CD4-positive, alpha-beta T cell treated with Interferon gamma for 1 hour (primary cell): ENCODE data around the gene KRR1.
"Not testable (repeated sequence)": the region's sequence is repeated elsewhere in the genome, so short reads cannot be mapped to it uniquely, and the experiment has no call there.

ENCODE experiments used
- DNase-seq: peaks from one replicate; pipeline ENCODE4 v3.0.0-alpha.2; 2020

Gene KRR1

DNA sequence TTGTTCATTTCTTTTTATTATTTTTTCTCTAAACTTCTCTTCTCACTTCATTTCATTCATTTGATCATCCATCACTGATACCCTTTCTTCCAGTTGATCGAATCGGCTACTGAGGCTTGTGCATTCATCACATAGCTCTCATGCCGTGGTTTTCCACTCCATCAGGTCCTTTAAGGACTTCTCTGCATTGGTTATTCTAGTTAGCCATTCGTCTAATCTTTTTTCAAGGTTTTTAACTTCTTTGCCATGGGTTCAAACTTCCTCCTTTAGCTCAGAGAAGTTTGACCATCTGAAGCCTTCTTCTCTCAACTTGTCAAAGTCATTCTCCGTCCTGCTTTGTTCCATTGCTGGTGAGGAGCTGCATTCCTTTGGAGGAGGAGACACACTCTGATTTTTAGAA, 10.7 kb upstream of the KRR1 start:
- DNase-seq: not testable (repeated sequence)

- not testable (repeated sequence) for DNase-seq
Measured at GRCh38 chr12:75521224-75521623, 9.8 kb upstream of the KRR1 start.

- DNase-seq: no peak
Measured at GRCh38 chr12:75509621-75510020, 1.8 kb downstream of the KRR1 start.

DNA sequence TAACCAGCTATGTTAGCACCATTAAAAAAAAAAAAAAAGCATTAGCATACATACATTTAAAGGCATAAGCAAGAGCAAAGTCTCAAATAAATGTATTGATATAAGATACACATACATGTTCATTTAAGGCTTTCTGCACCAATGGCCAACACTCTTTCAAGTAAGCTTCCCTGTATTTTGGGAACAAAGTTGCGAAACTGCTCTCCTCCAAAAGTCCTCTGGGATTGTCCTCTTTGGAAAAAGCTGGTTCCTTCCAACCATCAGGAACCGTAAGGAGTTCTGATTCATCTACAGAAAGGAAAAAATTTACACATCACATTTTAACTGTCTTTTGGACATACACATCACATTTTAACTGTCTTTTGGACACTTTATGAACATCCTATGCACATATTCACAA, 3.2 kb downstream of the KRR1 start:
- DNase-seq: no peak

DNA sequence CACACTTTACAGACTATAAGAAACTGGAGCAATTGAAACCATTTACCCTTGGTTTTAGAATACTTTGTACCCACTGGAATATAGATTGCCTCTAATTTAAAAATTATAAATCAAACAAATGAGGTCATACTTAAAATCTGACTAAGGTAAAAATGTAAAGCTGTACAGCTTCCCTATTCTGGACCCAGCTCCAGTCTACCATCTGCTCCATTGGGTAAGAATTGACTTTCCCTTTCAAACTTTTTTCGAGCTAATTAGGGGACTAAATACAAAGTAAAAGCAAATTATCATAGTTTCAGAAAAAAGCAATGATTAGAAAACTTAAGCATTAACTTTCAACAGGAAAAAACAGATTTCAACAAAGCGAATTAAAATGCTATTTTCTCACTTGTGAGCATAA, 4.3 kb downstream of the KRR1 start:
- DNase-seq: no peak

- no peak for DNase-seq
Measured at GRCh38 chr12:75505706-75506312, 5.6 kb downstream of the KRR1 start.

DNA sequence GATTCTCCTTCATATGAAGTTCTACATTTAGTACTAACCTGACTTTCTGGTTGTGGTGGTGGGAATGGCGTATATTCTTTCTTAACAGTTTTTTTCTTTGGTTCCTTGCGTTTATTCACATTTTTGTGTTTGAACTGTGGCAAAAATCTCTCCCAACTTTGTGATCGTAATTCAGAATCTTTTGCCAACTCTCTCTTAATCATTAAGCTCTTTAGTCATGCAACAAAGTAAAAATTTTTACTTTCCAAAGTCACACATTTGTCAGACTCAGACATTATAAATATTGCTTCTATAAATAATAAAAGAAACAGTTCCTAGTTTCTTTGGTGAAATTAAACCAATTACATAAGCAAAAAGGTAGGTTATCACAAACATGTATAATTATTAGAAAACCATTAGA, 7.5 kb downstream of the KRR1 start:
- DNase-seq: no peak

GRCh38 chr12:75503459-75503858, 8.0 kb downstream of the KRR1 start:
- no peak for DNase-seq

DNA sequence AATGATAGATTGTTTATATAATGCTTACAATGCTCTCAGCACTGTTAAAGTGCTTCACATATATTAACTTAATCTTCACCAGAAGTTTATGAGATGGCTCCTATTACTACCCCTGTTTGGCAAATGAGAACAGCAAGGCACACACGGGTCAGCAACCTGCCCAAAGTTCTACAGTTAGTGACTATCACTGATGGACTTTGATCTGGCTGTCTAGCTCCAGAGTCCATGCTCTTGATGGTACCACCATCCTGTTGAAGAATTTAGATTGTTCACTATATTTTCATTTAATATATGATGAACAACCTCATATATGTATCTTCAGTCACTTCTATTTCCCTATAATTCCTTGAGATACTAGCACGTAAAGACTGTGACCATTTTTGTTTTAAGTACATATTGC, 20.2 kb downstream of the KRR1 start:
- DNase-seq: no peak

GRCh38 chr12:75489613-75490210, 21.7 kb downstream of the KRR1 start:
- no peak for DNase-seq

- DNase-seq: no peak
Measured at GRCh38 chr12:75489187-75489586, 22.2 kb downstream of the KRR1 start.

- peak; percentile 18 for DNase-seq
Measured at GRCh38 chr12:75488553-75488952, 22.9 kb downstream of the KRR1 start.

DNA sequence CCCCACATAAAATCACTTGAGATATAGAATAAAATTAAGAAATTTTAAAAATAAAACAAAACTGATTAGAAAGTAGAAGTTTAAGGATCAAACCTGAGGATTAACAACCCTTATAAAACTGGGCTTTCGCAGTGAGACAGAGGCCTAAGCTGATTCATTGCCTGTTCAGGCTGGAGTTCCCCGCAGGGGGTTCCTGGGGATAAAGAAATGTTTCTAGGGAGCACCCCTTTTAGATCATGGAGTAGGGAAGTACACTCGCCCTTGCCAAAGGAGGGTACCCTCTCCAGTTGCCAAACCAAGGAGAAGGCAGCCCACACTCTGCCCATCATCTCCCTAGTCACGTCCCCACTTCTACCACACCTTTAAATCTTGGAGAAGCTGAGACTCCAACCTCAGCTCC, 24.1 kb downstream of the KRR1 start:
- DNase-seq: no peak

- not testable (repeated sequence) for DNase-seq
Measured at GRCh38 chr12:75484450-75484849, 27.0 kb downstream of the KRR1 start.

DNA sequence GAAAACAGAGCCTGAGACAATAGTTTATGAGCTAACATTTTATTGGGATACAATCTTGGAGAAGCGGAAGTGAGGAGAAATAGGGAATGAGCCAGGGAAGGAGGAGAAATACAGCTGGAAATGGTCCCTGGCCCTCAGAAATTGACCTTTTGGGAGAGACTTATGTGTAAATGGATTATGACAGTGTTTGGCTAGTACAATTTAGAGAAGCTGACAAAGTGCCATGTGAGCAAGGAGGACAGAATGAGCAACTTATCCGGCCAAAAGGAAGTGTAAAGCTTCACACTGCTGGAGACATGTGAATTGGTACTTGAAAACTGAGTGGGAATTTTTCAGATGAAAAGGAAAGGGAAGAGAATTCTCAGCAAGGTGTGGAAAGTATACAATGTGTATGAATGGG, 28.0 kb downstream of the KRR1 start:
- DNase-seq: no peak

GRCh38 chr12:75482646-75483045, 28.8 kb downstream of the KRR1 start:
- peak; percentile 43 for DNase-seq

DNA sequence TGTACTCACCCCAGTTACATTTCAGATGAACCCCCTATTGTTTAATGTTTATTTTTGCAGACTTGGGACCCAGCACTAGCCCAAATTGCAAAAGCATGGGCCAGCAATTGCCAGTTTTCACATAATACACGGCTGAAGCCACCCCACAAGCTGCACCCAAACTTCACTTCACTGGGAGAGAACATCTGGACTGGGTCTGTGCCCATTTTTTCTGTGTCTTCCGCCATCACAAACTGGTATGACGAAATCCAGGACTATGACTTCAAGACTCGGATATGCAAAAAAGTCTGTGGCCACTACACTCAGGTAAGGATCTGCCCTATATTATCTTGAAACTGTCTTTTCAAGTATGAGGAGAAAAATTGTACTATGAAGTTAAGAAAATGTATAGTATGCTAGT, 29.6 kb downstream of the KRR1 start:
- peak; percentile 20 for DNase-seq

GRCh38 chr12:75481013-75481705, 30.2 kb downstream of the KRR1 start:
- no peak for DNase-seq

- DNase-seq: peak; percentile 78
Measured at GRCh38 chr12:75480469-75480949, 30.9 kb downstream of the KRR1 start, which contains the start of gene GLIPR1. Gene GLIPR1, plus strand, starts transcription at chr12:75480755. Its CDS starts 126 bp downstream, at chr12:75480881.

- DNase-seq: no peak
Measured at GRCh38 chr12:75479963-75480461, 31.4 kb downstream of the KRR1 start.

- peak; percentile 50 for DNase-seq
Measured at GRCh38 chr12:75478116-75478794, 33.2 kb downstream of the KRR1 start.

DNA sequence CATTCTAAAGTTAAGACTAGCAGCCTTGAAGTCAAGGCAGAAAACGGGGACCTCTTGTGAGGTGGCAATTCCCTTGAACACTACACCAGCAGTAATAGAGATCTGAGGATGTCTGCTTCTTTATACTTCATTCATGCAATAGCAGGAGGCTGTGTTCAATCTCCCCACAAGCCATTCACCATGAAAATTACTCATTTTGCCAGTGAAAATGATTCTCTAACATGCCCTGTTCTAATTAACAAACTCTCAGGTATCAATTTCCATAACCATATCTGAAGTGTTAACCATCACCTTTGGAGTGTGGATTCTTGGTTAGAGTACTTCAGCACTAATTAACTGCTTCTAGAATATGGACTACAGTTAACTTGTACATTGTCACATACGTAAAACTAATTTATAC, 34.3 kb downstream of the KRR1 start:
- DNase-seq: no peak

DNA sequence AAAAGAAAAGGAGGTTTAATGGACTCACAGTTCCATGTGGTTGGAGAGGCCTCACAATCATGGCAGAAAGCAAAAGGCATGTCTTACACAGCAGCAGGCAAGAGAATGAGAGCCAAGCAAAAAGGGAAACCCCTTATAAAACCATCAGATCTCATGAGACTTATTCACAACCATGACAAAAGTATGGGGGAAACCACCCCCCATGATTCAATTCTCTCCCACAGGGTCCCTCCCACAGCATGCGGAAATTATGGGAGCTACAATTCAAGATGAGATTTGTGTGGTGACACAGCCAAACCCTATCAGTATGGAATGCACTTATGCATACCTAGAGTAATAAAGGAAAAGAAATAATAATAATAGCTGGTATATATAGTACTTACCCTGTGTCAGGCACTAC, 35.3 kb downstream of the KRR1 start:
- no peak for DNase-seq
